KMS-11 (cell line): ENCODE data around the gene SYNGR3.
A peak's percentile ranks its signal among the peaks of the same experiment; 100 is the strongest.

Source experiments
- H2AFZ ChIP-seq: fragments of 200-600 bp; sonication (generic); 2 replicates; pipeline ENCODE4 v1.6.1; 2016; ENCODE audit warnings: antibody characterized with exemption, mixed run types, low read depth
- H3K27ac ChIP-seq: fragments of 200-600 bp; sonication (generic); 2 replicates; pipeline ENCODE4 v1.6.1; 2016; ENCODE audit warnings: mild to moderate bottlenecking, mixed run types
- H3K27me3 ChIP-seq: fragments of 200-600 bp; sonication (generic); 2 replicates; pipeline ENCODE4 v1.6.1; 2017; ENCODE audit warnings: mild to moderate bottlenecking, low read depth, mixed run types, moderate library complexity; ENCODE audit not compliant: insufficient read depth
- H3K36me3 ChIP-seq: fragments of 200-600 bp; sonication (generic); 2 replicates; pipeline ENCODE4 v1.6.1; 2017; ENCODE audit warnings: mild to moderate bottlenecking, mixed run types; ENCODE audit not compliant: insufficient read depth
- H3K4me1 ChIP-seq: fragments of 200-600 bp; sonication (generic); 2 replicates; pipeline ENCODE4 v1.6.1; 2016; ENCODE audit warnings: mild to moderate bottlenecking, low read depth, mixed run types; ENCODE audit not compliant: poor library complexity, severe bottlenecking
- H3K4me2 ChIP-seq: fragments of 200-600 bp; sonication (generic); 2 replicates; pipeline ENCODE4 v1.7.0; 2016; ENCODE audit warnings: mild to moderate bottlenecking, mixed run types
- H3K4me3 ChIP-seq: fragments of 200-600 bp; sonication (generic); IDR thresholded peaks from 2 replicates; pipeline ENCODE4 v1.6.1; 2017; ENCODE audit warnings: low read depth, low read length, mixed read lengths; ENCODE audit not compliant: insufficient read depth
- H3K79me2 ChIP-seq: fragments of 200-600 bp; sonication (generic); 2 replicates; pipeline ENCODE4 v1.6.1; 2016; ENCODE audit warnings: low read depth, mixed run types; ENCODE audit not compliant: insufficient read depth
- H3K9ac ChIP-seq: fragments of 200-600 bp; sonication (generic); 2 replicates; pipeline ENCODE4 v1.6.1; 2016; ENCODE audit warnings: mild to moderate bottlenecking, mixed run types
- H4K20me1 ChIP-seq: fragments of 200-600 bp; sonication (generic); 2 replicates; pipeline ENCODE4 v1.6.1; 2016; ENCODE audit warnings: mild to moderate bottlenecking, mixed run types; ENCODE audit not compliant: insufficient read depth
- CTCF ChIP-seq: fragments of 200-600 bp; sonication (generic); conservative IDR thresholded peaks from 2 replicates; pipeline ENCODE4 v1.6.1; 2017; ENCODE audit warnings: low read depth, mild to moderate bottlenecking, antibody characterized with exemption, low read length, moderate library complexity, mixed read lengths

Gene SYNGR3

GRCh38 chr16:2024032-2024420 is 34.3 kb downstream of the SYNGR3 start:
- no peak overlapping the region for H3K4me2 ChIP-seq
- TF ChIP-seq CTCF = no peak
- H3K4me1 ChIP-seq = peaks cover 15% of the 10 kb centered on the region
- no peak overlapping the region for H3K9ac ChIP-seq
- H3K4me3 ChIP-seq = no peak overlapping the region
- H4K20me1 ChIP-seq = no peaks in the 10 kb centered on the region
- no peaks in the 10 kb centered on the region for H3K79me2 ChIP-seq
- peak overlapping the region; percentile 95; the same call in 1 of the 2 replicates for H2AFZ ChIP-seq
- peaks cover 29% of the 10 kb centered on the region for H3K27me3 ChIP-seq
- H3K27ac ChIP-seq = no peak overlapping the region
- no peaks in the 10 kb centered on the region for H3K36me3 ChIP-seq

- no peak overlapping the region for H2AFZ ChIP-seq
- TF ChIP-seq CTCF = no peak
- no peaks in the 10 kb centered on the region for H3K36me3 ChIP-seq
- peaks cover 15% of the 10 kb centered on the region for H3K4me1 ChIP-seq
- no peak overlapping the region for H3K4me3 ChIP-seq
- peaks cover 29% of the 10 kb centered on the region for H3K27me3 ChIP-seq
- H3K9ac ChIP-seq = no peak overlapping the region
- no peak overlapping the region for H3K27ac ChIP-seq
- no peaks in the 10 kb centered on the region for H4K20me1 ChIP-seq
- no peaks in the 10 kb centered on the region for H3K79me2 ChIP-seq
- no peak overlapping the region for H3K4me2 ChIP-seq
Measured at GRCh38 chr16:2025251-2025650, 35.5 kb downstream of the SYNGR3 start.

GRCh38 chr16:2025878-2026460 is 36.2 kb downstream of the SYNGR3 start:
- Histone ChIP-seq H3K4me1 (peaks cover 15% of the 10 kb centered on the region), H2AFZ (peak overlapping the region; percentile 47; the same call in 1 of the 2 replicates), H3K27me3 (peaks cover 27% of the 10 kb centered on the region), H3K4me3 (no peak overlapping the region), H3K36me3 (no peaks in the 10 kb centered on the region), H3K9ac (no peak overlapping the region), H3K4me2 (peak overlapping the region; percentile 70; the same call in 1 of the 2 replicates), H3K79me2 (no peaks in the 10 kb centered on the region), H3K27ac (no peak overlapping the region), H4K20me1 (no peaks in the 10 kb centered on the region)
- TF ChIP-seq CTCF = no peak

GRCh38 chr16:2026461-2027023 is 36.8 kb downstream of the SYNGR3 start, which contains the start of gene NHERF2:
NHERF2 (plus strand) TSS chr16:2026902; CDS start chr16:2027006, 104 bp downstream.
- TF ChIP-seq CTCF = no peak
- Histone ChIP-seq H2AFZ (peak within 1 kb of the TSS; percentile 57), H3K79me2 (no peaks in the 10 kb centered on the region), H3K4me2 (peak within 1 kb of the TSS; percentile 89), H4K20me1 (no peaks in the 10 kb centered on the region), H3K36me3 (no peaks in the 10 kb centered on the region), H3K9ac (no peak within 1 kb of the TSS), H3K4me3 (no peak within 1 kb of the TSS), H3K27me3 (peaks cover 21% of the 10 kb centered on the region), H3K4me1 (peaks cover 16% of the 10 kb centered on the region), H3K27ac (no peak within 1 kb of the TSS)
